Spinal cord (tissue), 4 donors: ENCODE results near the gene JMJD6. TPM values are rescaled to one million over a fixed set of nuclear protein-coding genes. Genes with fewer than 3 reads are reported as not detected.

ENCODE experiments used
- polyA plus RNA-seq, 2 donors: library from polyadenylated mRNA; unstranded; fragments of 120-200 nt; gene quantifications; one replicate each; pipeline ENCODE4 v1.2.1, GENCODE V29; 2013; ENCODE audit not compliant: insufficient read length in 2 of 2
- small RNA-seq: library from RNA; depleted of rRNA; stranded (forward); fragments of <200 nt; gene quantifications from one replicate; pipeline ENCODE3, GENCODE V24; 2014; ENCODE audit warnings: low replicate concordance
- total RNA-seq, 2 donors: library from RNA; depleted of rRNA in 1 of 2; stranded (reverse); fragments of 120-200 nt in 1 of 2; fragments of >200 nt in 1 of 2; gene quantifications; one replicate each; pipeline versions ENCODE4 v1.2.3 to v1.2.4, GENCODE V29; 2013 to 2014

Gene JMJD6
- total and polyA plus RNA-seq, 4 donors = 15.4 to 26.2 (median 17.5) TPM

Small RNA genes lying within 50 kb of the gene (small RNA-seq; reads per million reads assigned to genes)
- not detected for gene AC005837.3
- not detected for gene RF02271
- gene RNU6-97P = not detected
- 3.0 reads per million, percentile 93 among the genes with 10 or more reads in this experiment for gene RNY4P36

Other genes starting within 250 kb of the JMJD6 start
- gene RHBDF2, start 225.2 kb downstream of the JMJD6 start, total RNA-seq = 1 to 10 TPM; 6.3 to 7.1 TPM
- 10 to 100 TPM; 10.6 to 10.9 TPM for gene RHBDF2, start 225.2 kb downstream of the JMJD6 start, polyA plus RNA-seq
- 10 to 100 TPM in 1 of 2 donors, 1 to 10 TPM in 1; 9.0 to 14.3 TPM for gene CYGB, start 188.9 kb downstream of the JMJD6 start, total RNA-seq
- 10 to 100 TPM; 34.1 to 34.4 TPM for gene CYGB, start 188.9 kb downstream of the JMJD6 start, polyA plus RNA-seq
- gene PRCD, start 186.6 kb downstream of the JMJD6 start, total RNA-seq = 1 to 10 TPM; 4.0 to 8.9 TPM
- 10 to 100 TPM in 1 of 2 donors, 1 to 10 TPM in 1; 9.8 to 11.8 TPM for gene PRCD, start 186.6 kb downstream of the JMJD6 start, polyA plus RNA-seq
- gene ST6GALNAC2, start 140.7 kb downstream of the JMJD6 start, total RNA-seq = 10 to 100 TPM; 26.0 to 29.1 TPM
- gene ST6GALNAC2, start 140.7 kb downstream of the JMJD6 start, polyA plus RNA-seq = 10 to 100 TPM in 1 of 2 donors, 1 to 10 TPM in 1; 8.0 to 20.4 TPM
- 1 to 10 TPM; 1.2 to 3.3 TPM for gene ST6GALNAC1, start 82.8 kb downstream of the JMJD6 start, total RNA-seq
- gene ST6GALNAC1, start 82.8 kb downstream of the JMJD6 start, polyA plus RNA-seq = 1 to 10 TPM; 4.6 TPM
- gene MXRA7, start 15.6 kb downstream of the JMJD6 start, total RNA-seq = 100 to 1,000 TPM; 136 to 167 TPM
- 100 to 1,000 TPM; 154 to 173 TPM for gene MXRA7, start 15.6 kb downstream of the JMJD6 start, polyA plus RNA-seq
- 10 to 100 TPM; 17.5 to 30.2 TPM for gene METTL23, start 233 bp upstream of the JMJD6 start, total RNA-seq
- 10 to 100 TPM; 25.9 to 28.2 TPM for gene METTL23, start 233 bp upstream of the JMJD6 start, polyA plus RNA-seq
- 100 to 1,000 TPM in 1 of 2 donors, 10 to 100 TPM in 1; 78.3 to 161 TPM for gene SRSF2, start 10.7 kb upstream of the JMJD6 start, total RNA-seq
- 100 to 1,000 TPM; 264 to 268 TPM for gene SRSF2, start 10.7 kb upstream of the JMJD6 start, polyA plus RNA-seq
- gene MFSD11, start 11.5 kb upstream of the JMJD6 start, total RNA-seq = 10 to 100 TPM; 37.1 to 72.9 TPM
- 10 to 100 TPM; 28.9 to 45.5 TPM for gene MFSD11, start 11.5 kb upstream of the JMJD6 start, polyA plus RNA-seq
- 10 to 100 TPM in 1 of 2 donors, 1 to 10 TPM in 1; 6.9 to 18.1 TPM for gene MGAT5B, start 141.8 kb upstream of the JMJD6 start, total RNA-seq
- 10 to 100 TPM; 65.0 to 80.5 TPM for gene MGAT5B, start 141.8 kb upstream of the JMJD6 start, polyA plus RNA-seq